KMS-11 (cell line): ENCODE measurements around the gene CYB561D2.

Experiments used
- H2AFZ ChIP-seq: fragments of 200-600 bp; sonication (generic); 2 replicates; pipeline ENCODE4 v1.6.1; 2016; ENCODE audit warnings: antibody characterized with exemption, mixed run types, low read depth
- H3K27ac ChIP-seq: fragments of 200-600 bp; sonication (generic); 2 replicates; pipeline ENCODE4 v1.6.1; 2016; ENCODE audit warnings: mild to moderate bottlenecking, mixed run types
- H3K27me3 ChIP-seq: fragments of 200-600 bp; sonication (generic); 2 replicates; pipeline ENCODE4 v1.6.1; 2017; ENCODE audit warnings: mild to moderate bottlenecking, low read depth, mixed run types, moderate library complexity; ENCODE audit not compliant: insufficient read depth
- H3K36me3 ChIP-seq: fragments of 200-600 bp; sonication (generic); 2 replicates; pipeline ENCODE4 v1.6.1; 2017; ENCODE audit warnings: mild to moderate bottlenecking, mixed run types; ENCODE audit not compliant: insufficient read depth
- H3K4me1 ChIP-seq: fragments of 200-600 bp; sonication (generic); 2 replicates; pipeline ENCODE4 v1.6.1; 2016; ENCODE audit warnings: mild to moderate bottlenecking, low read depth, mixed run types; ENCODE audit not compliant: poor library complexity, severe bottlenecking
- H3K4me2 ChIP-seq: fragments of 200-600 bp; sonication (generic); 2 replicates; pipeline ENCODE4 v1.7.0; 2016; ENCODE audit warnings: mild to moderate bottlenecking, mixed run types
- H3K4me3 ChIP-seq: fragments of 200-600 bp; sonication (generic); IDR thresholded peaks from 2 replicates; pipeline ENCODE4 v1.6.1; 2017; ENCODE audit warnings: low read depth, low read length, mixed read lengths; ENCODE audit not compliant: insufficient read depth
- H3K79me2 ChIP-seq: fragments of 200-600 bp; sonication (generic); 2 replicates; pipeline ENCODE4 v1.6.1; 2016; ENCODE audit warnings: low read depth, mixed run types; ENCODE audit not compliant: insufficient read depth
- H3K9ac ChIP-seq: fragments of 200-600 bp; sonication (generic); 2 replicates; pipeline ENCODE4 v1.6.1; 2016; ENCODE audit warnings: mild to moderate bottlenecking, mixed run types
- H4K20me1 ChIP-seq: fragments of 200-600 bp; sonication (generic); 2 replicates; pipeline ENCODE4 v1.6.1; 2016; ENCODE audit warnings: mild to moderate bottlenecking, mixed run types; ENCODE audit not compliant: insufficient read depth
- TF ChIP-seq, protein P1 (sequence below): fragments of 200-600 bp; sonication (generic); conservative IDR thresholded peaks from 2 replicates; pipeline ENCODE4 v1.6.1; 2017; ENCODE audit warnings: low read depth, mild to moderate bottlenecking, antibody characterized with exemption, low read length, moderate library complexity, mixed read lengths

CYB561D2 gene

DNA sequence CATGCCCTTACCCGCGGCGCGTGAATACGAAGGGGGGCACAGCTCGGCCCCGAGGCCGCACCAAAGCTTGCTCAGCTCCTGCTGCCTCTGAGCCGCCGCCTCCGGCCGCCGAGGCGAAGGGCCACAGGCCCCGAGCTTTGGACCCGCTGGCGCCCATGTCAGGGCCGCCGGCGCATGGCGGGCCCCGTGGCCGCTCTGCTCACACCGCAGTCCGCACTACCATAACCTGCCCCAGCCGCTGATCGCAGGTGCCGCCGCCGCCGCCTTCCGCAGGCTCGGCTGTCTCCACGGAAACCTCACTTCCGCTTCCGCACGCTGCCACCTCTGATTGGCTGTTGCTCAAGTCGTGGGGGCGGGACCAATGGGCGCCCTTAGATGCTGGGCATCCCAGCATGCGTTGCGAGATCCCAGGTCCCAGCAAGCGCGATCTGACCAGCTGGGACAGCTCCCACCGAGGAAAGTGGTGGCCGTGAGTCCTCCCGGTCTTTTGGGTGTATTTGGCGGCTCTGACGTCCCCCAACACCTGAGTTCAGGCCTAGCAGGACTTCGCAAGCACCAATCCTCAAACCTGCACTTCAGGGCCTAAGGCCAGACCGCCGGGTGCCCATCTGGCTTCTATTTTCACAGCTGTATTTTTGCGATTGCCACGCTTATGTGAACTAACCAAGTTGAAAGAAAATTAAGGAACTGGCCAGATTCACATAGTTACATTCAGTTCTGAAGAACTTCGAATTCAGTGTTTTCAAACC is 22.5 kb upstream of the CYB561D2 start, which contains the start of gene TUSC2:
TSS of gene TUSC2 (minus strand) at position 281 of the 749 bp plus-strand sequence. CDS start at position 157, 124 bp downstream.
- TF ChIP-seq, protein P1, sequence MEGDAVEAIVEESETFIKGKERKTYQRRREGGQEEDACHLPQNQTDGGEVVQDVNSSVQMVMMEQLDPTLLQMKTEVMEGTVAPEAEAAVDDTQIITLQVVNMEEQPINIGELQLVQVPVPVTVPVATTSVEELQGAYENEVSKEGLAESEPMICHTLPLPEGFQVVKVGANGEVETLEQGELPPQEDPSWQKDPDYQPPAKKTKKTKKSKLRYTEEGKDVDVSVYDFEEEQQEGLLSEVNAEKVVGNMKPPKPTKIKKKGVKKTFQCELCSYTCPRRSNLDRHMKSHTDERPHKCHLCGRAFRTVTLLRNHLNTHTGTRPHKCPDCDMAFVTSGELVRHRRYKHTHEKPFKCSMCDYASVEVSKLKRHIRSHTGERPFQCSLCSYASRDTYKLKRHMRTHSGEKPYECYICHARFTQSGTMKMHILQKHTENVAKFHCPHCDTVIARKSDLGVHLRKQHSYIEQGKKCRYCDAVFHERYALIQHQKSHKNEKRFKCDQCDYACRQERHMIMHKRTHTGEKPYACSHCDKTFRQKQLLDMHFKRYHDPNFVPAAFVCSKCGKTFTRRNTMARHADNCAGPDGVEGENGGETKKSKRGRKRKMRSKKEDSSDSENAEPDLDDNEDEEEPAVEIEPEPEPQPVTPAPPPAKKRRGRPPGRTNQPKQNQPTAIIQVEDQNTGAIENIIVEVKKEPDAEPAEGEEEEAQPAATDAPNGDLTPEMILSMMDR: no peak
- H3K4me1 ChIP-seq: no peaks in the 10 kb centered on the region
- H3K79me2 ChIP-seq: peaks cover 8% of the 10 kb centered on the region; the same call in 1 of the 2 replicates
- H3K27ac ChIP-seq: peak within 1 kb of the TSS; percentile 43; the same call in 1 of the 2 replicates
- peak within 1 kb of the TSS; percentile 77; the same call in 1 of the 2 replicates for H3K9ac ChIP-seq
- 0 out of 2 replicates have a peak within 1 kb of the TSS, but pooled peaks have one; percentile 8 for H2AFZ ChIP-seq
- H3K4me2 ChIP-seq: peak within 1 kb of the TSS; percentile 48
- no peaks in the 10 kb centered on the region for H4K20me1 ChIP-seq
- H3K36me3 ChIP-seq: no peaks in the 10 kb centered on the region
- H3K27me3 ChIP-seq: no peaks in the 10 kb centered on the region
- peak within 1 kb of the TSS; percentile 92 for H3K4me3 ChIP-seq

GRCh38 chr3:50330330-50330729 is 20.3 kb upstream of the CYB561D2 start:
- H3K4me3 ChIP-seq: no peak overlapping the region
- no peak overlapping the region for H2AFZ ChIP-seq
- TF ChIP-seq, protein P1: no peak
- H3K4me2 ChIP-seq: no peak overlapping the region
- H3K27me3 ChIP-seq: no peaks in the 10 kb centered on the region
- no peak overlapping the region for H3K9ac ChIP-seq
- H3K79me2 ChIP-seq: peaks cover 28% of the 10 kb centered on the region
- no peaks in the 10 kb centered on the region for H3K4me1 ChIP-seq
- H3K36me3 ChIP-seq: no peaks in the 10 kb centered on the region
- no peaks in the 10 kb centered on the region for H4K20me1 ChIP-seq
- no peak overlapping the region for H3K27ac ChIP-seq

DNA sequence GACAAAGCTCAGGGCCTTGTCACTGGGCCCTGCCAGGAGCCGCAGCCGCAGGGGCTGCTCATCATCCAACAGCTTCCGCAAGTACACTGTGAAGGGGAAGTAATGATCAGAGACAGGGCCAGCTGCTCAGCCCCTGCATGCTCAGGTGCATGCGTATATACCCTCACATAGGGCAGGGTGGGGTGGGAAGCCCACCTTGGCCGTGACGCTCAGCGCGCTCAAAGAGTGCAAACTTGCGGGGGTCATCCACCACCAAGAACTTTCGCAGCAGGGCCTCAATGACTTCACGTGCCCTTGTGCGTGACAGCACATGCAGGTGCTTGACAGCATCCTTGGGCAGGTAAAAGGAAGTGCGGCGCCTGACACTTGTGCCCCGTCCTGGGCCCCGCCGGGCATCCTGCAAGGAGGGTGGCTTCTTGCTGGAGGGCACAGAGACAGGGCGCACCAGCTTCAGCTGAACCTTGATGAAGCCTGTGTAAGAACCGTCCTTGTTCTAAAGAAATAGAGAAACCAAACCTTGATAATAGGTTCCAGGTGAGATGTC is 19.2 kb upstream of the CYB561D2 start:
- no peak overlapping the region for H3K4me3 ChIP-seq
- H3K79me2 ChIP-seq: peaks cover 39% of the 10 kb centered on the region
- TF ChIP-seq, protein P1: no peak
- H3K9ac ChIP-seq: no peak overlapping the region
- H3K36me3 ChIP-seq: no peaks in the 10 kb centered on the region
- H2AFZ ChIP-seq: no peak overlapping the region
- H3K27me3 ChIP-seq: no peaks in the 10 kb centered on the region
- H3K4me2 ChIP-seq: no peak overlapping the region
- no peaks in the 10 kb centered on the region for H3K4me1 ChIP-seq
- H3K27ac ChIP-seq: no peak overlapping the region
- no peaks in the 10 kb centered on the region for H4K20me1 ChIP-seq

DNA sequence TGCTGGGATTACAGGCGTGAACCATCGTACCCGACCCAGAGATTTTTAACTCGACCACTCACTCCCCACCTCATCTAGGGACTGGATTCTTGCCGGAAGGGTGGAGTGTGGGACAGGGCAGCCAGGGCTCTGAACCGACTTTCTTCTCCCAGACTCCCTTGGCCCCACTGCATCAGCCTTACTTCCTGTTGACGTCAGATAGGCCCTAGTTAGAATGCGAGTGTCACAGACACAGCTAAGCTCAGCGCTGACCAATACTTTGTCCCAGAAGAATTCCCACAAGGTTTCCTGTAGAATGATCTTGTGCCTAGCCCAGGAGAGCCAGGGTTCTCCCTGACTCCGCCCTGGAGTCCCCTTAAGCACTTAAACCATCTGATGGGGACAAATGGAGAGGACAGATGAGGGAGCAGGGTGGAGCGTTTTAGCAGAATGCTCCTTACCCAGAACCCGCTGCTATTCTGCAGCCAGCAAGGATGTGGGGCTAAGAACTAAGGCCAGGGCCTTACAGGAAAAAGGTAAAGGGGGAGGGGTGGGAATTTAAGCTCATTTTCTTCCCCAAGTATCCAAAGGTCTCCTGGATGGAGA is 16.8 kb upstream of the CYB561D2 start:
- no peak overlapping the region for H3K4me2 ChIP-seq
- no peak overlapping the region for H3K27ac ChIP-seq
- TF ChIP-seq, protein P1: no peak
- no peaks in the 10 kb centered on the region for H4K20me1 ChIP-seq
- H3K27me3 ChIP-seq: no peaks in the 10 kb centered on the region
- no peak overlapping the region for H2AFZ ChIP-seq
- no peaks in the 10 kb centered on the region for H3K4me1 ChIP-seq
- no peak overlapping the region for H3K9ac ChIP-seq
- H3K36me3 ChIP-seq: no peaks in the 10 kb centered on the region
- peaks cover 36% of the 10 kb centered on the region for H3K79me2 ChIP-seq
- H3K4me3 ChIP-seq: no peak overlapping the region
